Measurements from ENCODE around the gene RIC8B. TPM values are rescaled to one million over a fixed set of nuclear protein-coding genes. Genes with fewer than 3 reads are reported as not detected.
A peak's percentile ranks its signal among the peaks of the same experiment; 100 is the strongest.

The RIC8B gene
- polyA plus RNA-seq, 3 donors, result 2.7 to 3.8 (median 2.7) TPM

DNA sequence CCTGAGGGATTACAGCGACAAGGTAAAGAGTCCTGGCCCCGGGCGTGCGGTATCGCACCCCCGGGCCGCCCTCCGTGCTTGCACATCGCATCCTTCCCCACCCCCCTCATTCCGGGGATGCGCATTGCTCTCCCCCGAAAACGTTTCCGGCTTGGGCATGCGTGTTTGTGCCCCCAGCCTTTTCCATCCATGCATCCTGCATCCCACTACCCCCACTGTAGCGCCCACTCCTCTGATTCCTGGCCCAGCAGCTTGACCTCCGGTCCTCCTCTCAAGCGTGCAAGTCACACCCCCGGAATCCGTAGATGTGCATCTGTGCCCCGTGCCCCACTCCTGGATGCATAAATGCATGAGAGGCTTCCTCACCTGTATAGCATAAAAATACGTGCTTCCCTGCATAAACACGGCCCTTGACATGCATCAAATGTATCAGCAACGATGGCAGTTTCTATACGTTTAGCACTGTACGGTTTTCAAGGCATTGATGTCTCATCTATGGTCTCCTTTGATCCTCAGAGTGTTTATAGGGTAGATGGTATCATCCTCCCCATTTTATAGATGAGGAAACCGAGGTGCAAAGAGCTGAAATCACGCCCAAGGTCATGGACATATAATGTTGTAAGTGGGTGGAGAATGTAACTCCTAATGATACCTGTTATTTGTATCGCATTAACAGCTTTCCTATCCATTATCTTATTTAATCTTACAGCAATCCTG, 484 bp downstream of the RIC8B start:
- Histone ChIP-seq H3K4me2 (replicated peaks; ENCODE audit: extremely low read depth, low read length, poor library complexity, severe bottlenecking) (peak overlapping the region; percentile 84), H3K79me2 (ENCODE audit: insufficient read depth, low read length) (peaks cover 18% of the 10 kb centered on the region), H3K27me3 (ENCODE audit: control insufficient read depth in 2 of 2, insufficient read depth in 2 of 2, low read length in 2 of 2) (peaks cover 0 to 2% of the 10 kb centered on the region in 2 donors), H3K4me3 (replicated peaks in 1 of 3; ENCODE audit: low read depth in 2 of 3, low read length in 3 of 3) (peak overlapping the region; percentile 56 to 86 (median 73)), H3K36me3 (replicated peaks in 1 of 2; ENCODE audit: control insufficient read depth in 1 of 2, insufficient read depth in 2 of 2, low read length in 2 of 2) (no peaks in the 10 kb centered on the region), H4K20me1 (ENCODE audit: insufficient read depth, low read length) (peaks cover 3% of the 10 kb centered on the region), H3K9me3 (replicated peaks in 1 of 2; ENCODE audit: control insufficient read depth in 1 of 2, insufficient read depth in 1 of 2, low read length in 2 of 2) (no peaks in the 10 kb centered on the region), H2AFZ (ENCODE audit: insufficient read depth, low read depth, low read length, poor library complexity, severe bottlenecking) (peak overlapping the region; percentile 93), H3K4me1 (ENCODE audit: control insufficient read depth in 1 of 2, insufficient read depth in 2 of 2, low read length in 2 of 2) (peaks cover 12 to 25% of the 10 kb centered on the region in 2 donors), H3K27ac (ENCODE audit: low read depth in 1 of 2, low read length in 2 of 2) (peak overlapping the region; percentile 72 to 95), H3K9ac (ENCODE audit: insufficient read depth, low read length, poor library complexity, severe bottlenecking) (peak overlapping the region; percentile 93)
- TF ChIP-seq, protein P1, sequence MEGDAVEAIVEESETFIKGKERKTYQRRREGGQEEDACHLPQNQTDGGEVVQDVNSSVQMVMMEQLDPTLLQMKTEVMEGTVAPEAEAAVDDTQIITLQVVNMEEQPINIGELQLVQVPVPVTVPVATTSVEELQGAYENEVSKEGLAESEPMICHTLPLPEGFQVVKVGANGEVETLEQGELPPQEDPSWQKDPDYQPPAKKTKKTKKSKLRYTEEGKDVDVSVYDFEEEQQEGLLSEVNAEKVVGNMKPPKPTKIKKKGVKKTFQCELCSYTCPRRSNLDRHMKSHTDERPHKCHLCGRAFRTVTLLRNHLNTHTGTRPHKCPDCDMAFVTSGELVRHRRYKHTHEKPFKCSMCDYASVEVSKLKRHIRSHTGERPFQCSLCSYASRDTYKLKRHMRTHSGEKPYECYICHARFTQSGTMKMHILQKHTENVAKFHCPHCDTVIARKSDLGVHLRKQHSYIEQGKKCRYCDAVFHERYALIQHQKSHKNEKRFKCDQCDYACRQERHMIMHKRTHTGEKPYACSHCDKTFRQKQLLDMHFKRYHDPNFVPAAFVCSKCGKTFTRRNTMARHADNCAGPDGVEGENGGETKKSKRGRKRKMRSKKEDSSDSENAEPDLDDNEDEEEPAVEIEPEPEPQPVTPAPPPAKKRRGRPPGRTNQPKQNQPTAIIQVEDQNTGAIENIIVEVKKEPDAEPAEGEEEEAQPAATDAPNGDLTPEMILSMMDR (IDR thresholded peaks at IDR 0.05), result no peak
- Mint-ChIP-seq H3K27ac (peak overlapping the region; percentile 97 to 99 (median 98)), H3K36me3 (peaks cover 2% of the 10 kb centered on the region in 2 donors), H3K4me3 (peak overlapping the region; percentile 93 to 97), H3K9me3 (peaks cover 0 to 3% (median 0%) of the 10 kb centered on the region in 7 donors), H3K4me1 (peaks cover 26% of the 10 kb centered on the region), H3K27me3 (ENCODE audit: low read depth in 3 of 3) (peaks cover 2 to 8% (median 5%) of the 10 kb centered on the region in 3 donors)
- intact Hi-C loops (cut with micrococcal nuclease), result no loop called here
- no peak for DNase-seq
- WGBS (ENCODE audit: insufficient coverage), result 1% methylated on average over 21 of the region's 29 CpGs

DNA sequence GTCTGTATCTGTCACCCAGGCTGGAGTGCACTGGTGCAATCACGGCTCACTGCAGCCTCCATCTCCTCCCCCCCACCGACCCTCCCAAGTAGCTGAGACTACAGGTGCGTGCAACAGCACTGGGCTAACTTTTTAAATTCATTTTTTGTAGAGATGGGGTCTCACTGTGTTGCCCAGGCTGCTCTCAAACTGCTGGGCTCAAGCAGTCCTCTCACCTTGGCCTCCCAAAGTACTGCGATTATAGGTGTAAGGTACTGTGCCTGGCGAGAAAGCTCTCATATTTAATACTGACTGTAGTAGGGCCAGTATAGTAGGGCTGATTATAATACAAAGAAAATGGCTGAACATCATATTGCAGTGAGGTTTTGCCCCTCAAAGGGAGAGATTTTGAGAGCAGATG, 2.4 kb downstream of the RIC8B start:
- intact Hi-C loops (cut with micrococcal nuclease), result no loop called here

More for the DNA sequence above, 2.4 kb downstream of the RIC8B start:
- Mint-ChIP-seq H3K27ac (no peak overlapping the region), H3K36me3 (peaks cover 2 to 4% of the 10 kb centered on the region in 2 donors), H3K4me3 (no peak overlapping the region), H3K4me1 (peaks cover 26% of the 10 kb centered on the region), H3K27me3 (ENCODE audit: low read depth in 3 of 3) (peaks cover 0 to 6% (median 0%) of the 10 kb centered on the region in 3 donors), H3K9me3 (peaks cover 0 to 3% (median 0%) of the 10 kb centered on the region in 7 donors)
- Histone ChIP-seq H3K4me2 (replicated peaks; ENCODE audit: extremely low read depth, low read length, poor library complexity, severe bottlenecking) (no peak overlapping the region), H4K20me1 (ENCODE audit: insufficient read depth, low read length) (peaks cover 3% of the 10 kb centered on the region), H3K27me3 (ENCODE audit: control insufficient read depth in 2 of 2, insufficient read depth in 2 of 2, low read length in 2 of 2) (peaks cover 0 to 2% of the 10 kb centered on the region in 2 donors), H3K9me3 (replicated peaks in 1 of 2; ENCODE audit: control insufficient read depth in 1 of 2, insufficient read depth in 1 of 2, low read length in 2 of 2) (no peaks in the 10 kb centered on the region), H3K9ac (ENCODE audit: insufficient read depth, low read length, poor library complexity, severe bottlenecking) (no peak overlapping the region), H3K4me1 (ENCODE audit: control insufficient read depth in 1 of 2, insufficient read depth in 2 of 2, low read length in 2 of 2) (peaks cover 12 to 25% of the 10 kb centered on the region in 2 donors), H3K27ac (ENCODE audit: low read depth in 1 of 2, low read length in 2 of 2) (no peak overlapping the region), H2AFZ (ENCODE audit: insufficient read depth, low read depth, low read length, poor library complexity, severe bottlenecking) (no peak overlapping the region), H3K36me3 (replicated peaks in 1 of 2; ENCODE audit: control insufficient read depth in 1 of 2, insufficient read depth in 2 of 2, low read length in 2 of 2) (no peaks in the 10 kb centered on the region), H3K79me2 (ENCODE audit: insufficient read depth, low read length) (peaks cover 20% of the 10 kb centered on the region), H3K4me3 (replicated peaks in 1 of 3; ENCODE audit: low read depth in 2 of 3, low read length in 3 of 3) (no peak overlapping the region)
- TF ChIP-seq, protein P1 (IDR thresholded peaks at IDR 0.05), result no peak
- WGBS (ENCODE audit: insufficient coverage), result no CpG with 5 or more reads among the region's 5 CpGs
- DNase-seq, result no peak

Measured in CD14-positive monocyte (primary cell).